Stimulated activated naive CD8-positive, alpha-beta T cell treated with anti-CD3 and anti-CD28 coated beads, Interleukin-15, amount 100 ng/mL, for 72 hours (primary cell): ENCODE results near the gene IL1RL2.

ENCODE experiments used
- ATAC-seq: fragments of 150-1000 bp; cut with Tn5 transposase; 2 replicates; pipeline ENCODE4 v1.10.0; 2021; ENCODE audit warnings: mild to moderate bottlenecking, moderate library complexity
- DNase-seq, 2 donors: peaks; one replicate each; pipeline ENCODE4 v3.0.0; 2021 to 2022
- H3K27ac Mint-ChIP-seq, 2 donors: one replicate each; pipeline ENCODE4 v1.8.0; 2022; ENCODE audit warnings: mild to moderate bottlenecking in 2 of 2, mixed read lengths in 2 of 2, moderate library complexity in 2 of 2
- H3K27me3 Mint-ChIP-seq: one replicate; pipeline ENCODE4 v1.8.0; 2022; ENCODE audit warnings: mixed read lengths
- H3K4me1 Mint-ChIP-seq: one replicate; pipeline ENCODE4 v1.8.0; 2022; ENCODE audit warnings: mild to moderate bottlenecking, mixed read lengths
- H3K4me3 Mint-ChIP-seq, 2 donors: one replicate each; pipeline ENCODE4 v1.8.0; 2022; ENCODE audit warnings: mild to moderate bottlenecking in 2 of 2, mixed read lengths in 2 of 2, moderate library complexity in 1 of 2
- H3K9me3 Mint-ChIP-seq, 2 donors: one replicate each; pipeline ENCODE4 v1.8.0; 2022; ENCODE audit warnings: mixed read lengths in 2 of 2

The IL1RL2 gene

DNA sequence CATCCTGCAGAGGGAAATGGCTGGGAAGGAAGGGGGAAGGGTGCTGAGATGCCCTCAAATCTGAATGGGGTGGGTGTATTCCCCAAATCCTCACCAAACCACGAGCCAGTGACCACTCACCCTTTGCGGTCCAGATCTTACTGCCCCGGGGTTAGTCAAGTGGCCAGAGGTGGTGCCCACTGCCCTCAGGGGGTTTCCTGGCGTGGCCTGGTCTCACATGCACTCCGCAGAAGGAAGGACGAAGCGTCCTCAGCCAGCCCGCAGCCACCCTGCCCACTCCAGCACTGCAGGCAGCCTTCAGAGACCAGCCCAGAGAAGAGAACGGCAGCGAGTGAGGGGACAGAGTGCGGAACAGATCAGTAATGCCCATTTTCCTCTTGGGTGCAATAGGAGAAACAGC is 50.4 kb downstream of the IL1RL2 start:
- H3K4me3 Mint-ChIP-seq = no peak overlapping the region
- ATAC-seq = no peak
- peaks cover 64% of the 10 kb centered on the region for H3K4me1 Mint-ChIP-seq
- no peak overlapping the region for H3K27ac Mint-ChIP-seq
- no peaks in the 10 kb centered on the region for H3K27me3 Mint-ChIP-seq
- DNase-seq = no peak
- H3K9me3 Mint-ChIP-seq = peaks cover 8% of the 10 kb centered on the region in 2 donors

DNA sequence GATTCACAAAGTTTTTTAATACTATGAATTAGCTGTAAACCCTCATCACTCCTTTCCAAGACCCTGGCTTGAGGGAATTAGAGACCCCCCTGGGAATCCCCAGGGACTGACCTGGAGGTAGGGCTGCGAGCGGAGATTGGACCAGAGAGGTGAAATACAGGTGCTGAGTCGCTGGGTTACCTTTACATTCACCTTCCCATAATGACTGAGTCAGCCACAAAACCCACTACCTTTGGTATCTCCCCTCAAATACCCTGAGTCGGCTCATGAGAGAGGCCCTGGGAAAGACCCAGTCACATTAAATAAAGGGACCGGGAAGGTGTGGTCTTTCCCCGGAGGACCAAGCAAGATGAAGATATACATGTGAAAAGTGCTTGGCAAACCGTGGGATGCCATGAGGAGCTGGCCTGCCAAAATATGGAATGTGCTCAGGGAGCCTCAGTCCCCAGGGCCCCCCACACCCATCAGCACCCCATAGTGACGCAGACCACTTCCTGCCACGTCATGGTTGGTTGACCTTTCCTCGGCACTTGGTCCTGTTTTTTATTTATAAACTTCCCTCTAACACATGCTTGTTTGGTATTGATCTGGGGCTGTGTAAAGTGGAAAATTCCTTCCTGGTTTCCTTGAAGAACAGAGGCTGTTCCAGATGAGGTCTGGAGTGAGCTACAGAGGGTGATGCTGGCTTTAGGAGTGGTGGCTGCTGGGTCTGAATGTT is 51.4 kb downstream of the IL1RL2 start:
- DNase-seq = peak in 1 of 2 donors; percentile 55
- Mint-ChIP-seq H3K4me3 (peak overlapping the region; percentile 52 to 57), H3K27me3 (no peaks in the 10 kb centered on the region), H3K9me3 (peaks cover 8% of the 10 kb centered on the region in 2 donors), H3K27ac (peak overlapping the region; percentile 83 to 89), H3K4me1 (peaks cover 64% of the 10 kb centered on the region)
- peak; percentile 47 for ATAC-seq

DNA sequence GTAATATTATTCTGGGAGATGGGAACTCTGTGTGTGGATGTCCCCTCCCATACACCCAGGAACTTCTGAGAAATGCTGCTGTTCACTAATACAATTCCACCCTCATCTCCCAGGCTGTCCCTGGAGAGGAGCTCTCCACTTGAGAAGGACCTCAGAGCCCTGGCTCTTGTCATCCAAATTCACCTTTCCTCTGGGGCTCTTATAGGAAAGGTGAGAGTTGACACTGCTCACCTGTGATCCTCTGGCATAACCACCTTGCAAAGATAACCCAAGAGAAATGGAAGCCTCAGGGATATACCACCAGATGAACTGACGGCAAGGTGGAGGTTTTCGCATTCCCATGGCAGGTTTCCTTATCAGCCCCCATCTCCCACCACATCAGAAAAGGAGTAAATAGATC is 52.0 kb downstream of the IL1RL2 start:
- H3K9me3 Mint-ChIP-seq = peaks cover 8% of the 10 kb centered on the region in 2 donors
- H3K27me3 Mint-ChIP-seq = no peaks in the 10 kb centered on the region
- peaks cover 60% of the 10 kb centered on the region for H3K4me1 Mint-ChIP-seq
- no peak for DNase-seq
- peak overlapping the region; percentile 45 to 57 for H3K4me3 Mint-ChIP-seq
- peak overlapping the region in 1 of 2 donors; percentile 43 for H3K27ac Mint-ChIP-seq
- no peak for ATAC-seq

GRCh38 chr2:102239344-102239743 is 52.5 kb downstream of the IL1RL2 start:
- Mint-ChIP-seq H3K27ac (peak overlapping the region; percentile 77 to 84), H3K4me1 (peaks cover 54% of the 10 kb centered on the region), H3K4me3 (peak overlapping the region; percentile 8 to 53), H3K27me3 (no peaks in the 10 kb centered on the region), H3K9me3 (peaks cover 8% of the 10 kb centered on the region in 2 donors)
- DNase-seq = peak in 1 of 2 donors; percentile 45
- ATAC-seq = peak; percentile 47

GRCh38 chr2:102240640-102241370 is 54.0 kb downstream of the IL1RL2 start:
- H3K27ac Mint-ChIP-seq = peak overlapping the region in 1 of 2 donors; percentile 34
- DNase-seq (peak; percentile 86 to 91), ATAC-seq (peak; percentile 86)
- peak overlapping the region; percentile 33 to 52 for H3K4me3 Mint-ChIP-seq
- H3K27me3 Mint-ChIP-seq = no peaks in the 10 kb centered on the region
- peaks cover 41% of the 10 kb centered on the region for H3K4me1 Mint-ChIP-seq
- H3K9me3 Mint-ChIP-seq = peaks cover 8% of the 10 kb centered on the region in 2 donors

- DNase-seq = no peak
- Mint-ChIP-seq H3K4me1 (peaks cover 41% of the 10 kb centered on the region), H3K9me3 (peaks cover 8% of the 10 kb centered on the region in 2 donors), H3K27ac (no peak overlapping the region), H3K4me3 (no peak overlapping the region), H3K27me3 (peaks cover 3% of the 10 kb centered on the region)
- ATAC-seq = no peak
Measured at GRCh38 chr2:102241616-102242305, 54.9 kb downstream of the IL1RL2 start.

GRCh38 chr2:102245266-102246151 is 58.7 kb downstream of the IL1RL2 start:
- no peak overlapping the region for H3K4me3 Mint-ChIP-seq
- no peaks in the 10 kb centered on the region for H3K9me3 Mint-ChIP-seq
- ATAC-seq (no peak), DNase-seq (no peak)
- H3K27ac Mint-ChIP-seq = no peak overlapping the region
- peaks cover 12% of the 10 kb centered on the region for H3K27me3 Mint-ChIP-seq
- peaks cover 9% of the 10 kb centered on the region for H3K4me1 Mint-ChIP-seq

DNA sequence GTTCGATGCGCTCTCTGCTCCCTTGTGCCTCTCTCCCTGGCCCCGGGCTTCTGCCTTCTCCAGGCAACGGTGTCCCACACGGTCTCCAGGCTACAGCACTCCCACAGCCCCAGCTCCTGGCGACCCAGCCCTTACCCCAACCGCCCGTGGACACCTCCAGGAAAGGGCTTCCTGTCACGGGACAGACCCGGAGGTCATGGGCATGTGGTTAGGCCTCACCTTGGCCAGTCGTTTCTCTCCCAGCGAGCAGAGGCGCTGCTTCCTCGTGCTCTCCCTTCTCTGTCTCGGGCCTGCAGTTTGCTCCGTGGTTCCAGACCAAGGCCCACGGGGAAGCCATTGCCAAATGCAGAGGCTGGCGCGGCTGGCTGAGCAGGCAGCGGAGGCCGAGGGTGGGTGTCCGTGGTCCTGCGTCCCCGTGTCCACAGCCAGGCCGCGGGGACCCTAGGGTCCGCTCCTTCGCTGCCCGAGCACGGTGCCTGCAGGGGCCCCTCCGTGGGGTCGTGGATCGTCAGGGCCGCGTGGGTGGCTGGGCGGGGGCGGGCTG is 63.5 kb downstream of the IL1RL2 start:
- no peak overlapping the region for H3K4me3 Mint-ChIP-seq
- H3K4me1 Mint-ChIP-seq = peaks cover 40% of the 10 kb centered on the region
- peaks cover 0 to 4% of the 10 kb centered on the region in 2 donors for H3K9me3 Mint-ChIP-seq
- peaks cover 20% of the 10 kb centered on the region for H3K27me3 Mint-ChIP-seq
- H3K27ac Mint-ChIP-seq = no peak overlapping the region
- DNase-seq = no peak
- no peak for ATAC-seq

GRCh38 chr2:102251042-102251848 is 64.4 kb downstream of the IL1RL2 start:
- Mint-ChIP-seq H3K27me3 (peaks cover 20% of the 10 kb centered on the region), H3K9me3 (peaks cover 0 to 6% of the 10 kb centered on the region in 2 donors), H3K27ac (peak overlapping the region; percentile 90 to 96), H3K4me3 (peak overlapping the region; percentile 77 to 89), H3K4me1 (peaks cover 43% of the 10 kb centered on the region)
- peak; percentile 61 to 72 for DNase-seq
- ATAC-seq = peak; percentile 54

- Mint-ChIP-seq H3K27me3 (peaks cover 17% of the 10 kb centered on the region), H3K27ac (peak overlapping the region in 1 of 2 donors; percentile 96), H3K9me3 (peaks cover 0 to 9% of the 10 kb centered on the region in 2 donors), H3K4me3 (peak overlapping the region in 1 of 2 donors; percentile 9), H3K4me1 (peaks cover 48% of the 10 kb centered on the region)
- DNase-seq (no peak), ATAC-seq (no peak)
Measured at GRCh38 chr2:102251849-102252203, 65.0 kb downstream of the IL1RL2 start.

DNA sequence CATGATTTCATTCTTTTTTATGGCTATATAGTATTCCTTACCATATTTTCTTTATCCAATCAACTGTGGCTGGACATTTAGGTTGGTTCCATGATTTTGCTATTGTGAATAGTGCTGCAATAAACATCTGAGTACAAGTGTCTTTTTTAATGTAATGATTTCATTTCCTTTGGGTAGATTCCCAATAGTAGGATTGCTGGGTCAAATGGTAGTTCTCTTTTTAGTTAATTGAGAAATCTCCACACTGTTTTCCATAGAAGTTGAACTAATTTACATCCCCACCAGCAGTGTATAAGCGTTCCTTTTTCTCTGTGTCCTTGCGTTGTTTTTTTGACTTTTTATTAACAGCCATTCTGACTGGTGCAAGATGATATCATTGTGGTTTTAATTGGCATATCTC is 65.4 kb downstream of the IL1RL2 start:
- no peak for DNase-seq
- ATAC-seq = no peak
- Mint-ChIP-seq H3K27ac (peak overlapping the region; percentile 89 to 95), H3K27me3 (peaks cover 14% of the 10 kb centered on the region), H3K4me3 (peak overlapping the region; percentile 16 to 63), H3K4me1 (peaks cover 53% of the 10 kb centered on the region), H3K9me3 (peaks cover 0 to 9% of the 10 kb centered on the region in 2 donors)

- peak overlapping the region; percentile 63 to 75 for H3K4me3 Mint-ChIP-seq
- peak overlapping the region; percentile 89 to 95 for H3K27ac Mint-ChIP-seq
- H3K9me3 Mint-ChIP-seq = peaks cover 2 to 9% of the 10 kb centered on the region in 2 donors
- DNase-seq (peak; percentile 50 to 69), ATAC-seq (peak; percentile 81)
- peaks cover 14% of the 10 kb centered on the region for H3K27me3 Mint-ChIP-seq
- H3K4me1 Mint-ChIP-seq = peaks cover 63% of the 10 kb centered on the region
Measured at GRCh38 chr2:102253140-102253752, 66.4 kb downstream of the IL1RL2 start.

DNA sequence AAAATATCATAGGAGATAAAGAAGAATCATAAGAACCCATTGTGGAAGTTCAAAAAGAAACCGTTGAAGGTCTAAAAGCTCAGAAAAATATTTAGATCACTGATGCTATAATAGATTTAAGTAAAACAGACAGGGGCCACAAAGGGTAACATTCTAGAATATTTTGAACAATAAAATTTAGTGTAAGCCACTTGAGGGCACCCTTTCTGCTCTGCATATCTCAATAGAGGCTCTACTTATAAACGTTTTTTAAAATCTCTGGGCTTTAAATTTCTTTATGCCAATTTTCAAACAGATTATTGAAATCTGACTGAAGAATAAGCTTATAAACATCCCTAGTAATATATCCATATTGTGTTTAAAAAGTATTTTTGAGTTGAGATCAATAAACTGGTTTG is 66.9 kb downstream of the IL1RL2 start:
- Mint-ChIP-seq H3K27ac (peak overlapping the region; percentile 89 to 98), H3K27me3 (peaks cover 14% of the 10 kb centered on the region), H3K4me1 (peaks cover 68% of the 10 kb centered on the region), H3K9me3 (peaks cover 6 to 13% of the 10 kb centered on the region in 2 donors), H3K4me3 (peak overlapping the region; percentile 63 to 75)
- no peak for DNase-seq
- ATAC-seq = no peak
